ENCODE measurements around the gene LPIN2. TPM values are rescaled to one million over a fixed set of nuclear protein-coding genes. Genes with fewer than 3 reads are reported as not detected.

Gene LPIN2
- total and polyA plus RNA-seq, 2 of the 13 experiments (the other 11 are each of a cell fraction or from before 2014, with no cell fraction given) = 46.0 to 119 TPM

DNA sequence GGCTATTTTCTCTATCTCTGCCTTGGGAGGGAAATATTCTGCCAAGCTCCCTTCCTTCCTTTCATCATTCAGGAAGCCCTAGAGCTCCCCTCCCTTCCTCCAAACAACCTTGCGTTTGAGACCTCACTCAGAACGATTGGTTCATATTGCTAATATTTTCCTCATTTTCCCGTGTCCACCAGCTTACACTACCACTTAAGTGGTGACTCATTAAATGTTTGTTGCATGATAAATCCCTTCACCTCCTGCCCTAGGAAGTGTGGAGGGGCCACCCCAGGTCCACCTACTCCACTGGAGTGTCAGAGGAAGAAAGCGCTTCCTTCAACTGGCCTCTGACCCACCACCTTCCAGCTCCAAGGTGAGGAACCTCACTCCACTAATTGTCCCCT is 2.3 kb upstream of the LPIN2 start (continued):
- TF ChIP-seq, protein P1, sequence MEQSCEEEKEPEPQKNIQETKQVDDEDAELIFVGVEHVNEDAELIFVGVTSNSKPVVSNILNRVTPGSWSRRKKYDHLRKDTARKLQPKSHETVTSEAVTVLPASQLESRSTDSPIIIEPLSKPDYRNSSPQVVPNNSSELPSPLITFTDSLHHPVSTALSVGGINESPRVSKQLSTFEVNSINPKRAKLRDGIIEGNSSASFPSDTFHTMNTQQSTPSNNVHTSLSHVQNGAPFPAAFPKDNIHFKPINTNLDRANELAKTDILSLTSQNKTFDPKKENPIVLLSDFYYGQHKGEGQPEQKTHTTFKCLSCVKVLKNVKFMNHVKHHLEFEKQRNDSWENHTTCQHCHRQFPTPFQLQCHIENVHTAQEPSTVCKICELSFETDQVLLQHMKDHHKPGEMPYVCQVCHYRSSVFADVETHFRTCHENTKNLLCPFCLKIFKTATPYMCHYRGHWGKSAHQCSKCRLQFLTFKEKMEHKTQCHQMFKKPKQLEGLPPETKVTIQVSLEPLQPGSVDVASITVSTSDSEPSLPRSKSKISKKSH (CRISPR knock-in tag; IDR thresholded peaks at IDR 0.05; ENCODE audit: borderline replicate concordance) = no peak
- TF ChIP-seq, protein P2, sequence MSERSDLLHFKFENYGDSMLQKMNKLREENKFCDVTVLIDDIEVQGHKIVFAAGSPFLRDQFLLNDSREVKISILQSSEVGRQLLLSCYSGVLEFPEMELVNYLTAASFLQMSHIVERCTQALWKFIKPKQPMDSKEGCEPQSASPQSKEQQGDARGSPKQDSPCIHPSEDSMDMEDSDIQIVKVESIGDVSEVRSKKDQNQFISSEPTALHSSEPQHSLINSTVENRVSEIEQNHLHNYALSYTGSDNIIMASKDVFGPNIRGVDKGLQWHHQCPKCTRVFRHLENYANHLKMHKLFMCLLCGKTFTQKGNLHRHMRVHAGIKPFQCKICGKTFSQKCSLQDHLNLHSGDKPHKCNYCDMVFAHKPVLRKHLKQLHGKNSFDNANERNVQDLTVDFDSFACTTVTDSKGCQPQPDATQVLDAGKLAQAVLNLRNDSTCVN (CRISPR knock-in tag; IDR thresholded peaks at IDR 0.05; ENCODE audit: borderline replicate concordance) = no peak
- no peak for TF ChIP-seq ZNF253 (CRISPR knock-in tag; IDR thresholded peaks at IDR 0.05; ENCODE audit: borderline replicate concordance)
- TF ChIP-seq, protein P3, sequence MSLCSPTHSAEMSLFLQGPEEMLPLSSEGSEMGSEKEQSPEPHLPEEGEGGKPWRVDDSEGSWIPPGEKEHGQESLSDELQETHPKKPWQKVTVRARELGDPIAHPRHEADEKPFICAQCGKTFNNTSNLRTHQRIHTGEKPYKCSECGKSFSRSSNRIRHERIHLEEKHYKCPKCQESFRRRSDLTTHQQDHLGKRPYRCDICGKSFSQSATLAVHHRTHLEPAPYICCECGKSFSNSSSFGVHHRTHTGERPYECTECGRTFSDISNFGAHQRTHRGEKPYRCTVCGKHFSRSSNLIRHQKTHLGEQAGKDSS (CRISPR knock-in tag; IDR thresholded peaks at IDR 0.05; ENCODE audit: borderline replicate concordance, low read depth) = no peak
- TF ChIP-seq ZFAT (CRISPR knock-in tag; conservative IDR thresholded peaks at IDR 0.05) = no peak
- TF ChIP-seq NFRKB (IDR thresholded peaks at IDR 0.05) = no peak
- TF ChIP-seq NCOA1 (CRISPR knock-in tag; IDR thresholded peaks at IDR 0.05) = no peak
- TF ChIP-seq, protein P4, sequence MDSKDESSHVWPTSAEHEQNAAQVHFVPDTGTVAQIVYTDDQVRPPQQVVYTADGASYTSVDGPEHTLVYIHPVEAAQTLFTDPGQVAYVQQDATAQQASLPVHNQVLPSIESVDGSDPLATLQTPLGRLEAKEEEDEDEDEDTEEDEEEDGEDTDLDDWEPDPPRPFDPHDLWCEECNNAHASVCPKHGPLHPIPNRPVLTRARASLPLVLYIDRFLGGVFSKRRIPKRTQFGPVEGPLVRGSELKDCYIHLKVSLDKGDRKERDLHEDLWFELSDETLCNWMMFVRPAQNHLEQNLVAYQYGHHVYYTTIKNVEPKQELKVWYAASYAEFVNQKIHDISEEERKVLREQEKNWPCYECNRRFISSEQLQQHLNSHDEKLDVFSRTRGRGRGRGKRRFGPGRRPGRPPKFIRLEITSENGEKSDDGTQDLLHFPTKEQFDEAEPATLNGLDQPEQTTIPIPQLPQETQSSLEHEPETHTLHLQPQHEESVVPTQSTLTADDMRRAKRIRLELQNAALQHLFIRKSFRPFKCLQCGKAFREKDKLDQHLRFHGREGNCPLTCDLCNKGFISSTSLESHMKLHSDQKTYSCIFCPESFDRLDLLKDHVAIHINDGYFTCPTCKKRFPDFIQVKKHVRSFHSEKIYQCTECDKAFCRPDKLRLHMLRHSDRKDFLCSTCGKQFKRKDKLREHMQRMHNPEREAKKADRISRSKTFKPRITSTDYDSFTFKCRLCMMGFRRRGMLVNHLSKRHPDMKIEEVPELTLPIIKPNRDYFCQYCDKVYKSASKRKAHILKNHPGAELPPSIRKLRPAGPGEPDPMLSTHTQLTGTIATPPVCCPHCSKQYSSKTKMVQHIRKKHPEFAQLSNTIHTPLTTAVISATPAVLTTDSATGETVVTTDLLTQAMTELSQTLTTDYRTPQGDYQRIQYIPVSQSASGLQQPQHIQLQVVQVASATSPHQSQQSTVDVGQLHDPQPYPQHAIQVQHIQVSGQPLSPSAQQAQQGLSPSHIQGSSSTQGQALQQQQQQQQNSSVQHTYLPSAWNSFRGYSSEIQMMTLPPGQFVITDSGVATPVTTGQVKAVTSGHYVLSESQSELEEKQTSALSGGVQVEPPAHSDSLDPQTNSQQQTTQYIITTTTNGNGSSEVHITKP (CRISPR knock-in tag; IDR thresholded peaks at IDR 0.05; ENCODE audit: low read depth) = no peak
- TF ChIP-seq, protein P5, sequence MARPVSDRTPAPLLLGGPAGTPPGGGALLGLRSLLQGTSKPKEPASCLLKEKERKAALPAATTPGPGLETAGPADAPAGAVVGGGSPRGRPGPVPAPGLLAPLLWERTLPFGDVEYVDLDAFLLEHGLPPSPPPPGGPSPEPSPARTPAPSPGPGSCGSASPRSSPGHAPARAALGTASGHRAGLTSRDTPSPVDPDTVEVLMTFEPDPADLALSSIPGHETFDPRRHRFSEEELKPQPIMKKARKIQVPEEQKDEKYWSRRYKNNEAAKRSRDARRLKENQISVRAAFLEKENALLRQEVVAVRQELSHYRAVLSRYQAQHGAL (CRISPR knock-in tag; IDR thresholded peaks at IDR 0.05; ENCODE audit: not compliant biosample characterization) = no peak
- no peak for TF ChIP-seq KAT8 (CRISPR knock-in tag; IDR thresholded peaks at IDR 0.05)
- no peak for TF ChIP-seq SRSF4 (IDR thresholded peaks at IDR 0.05; ENCODE audit: low read depth, low read length, poor library complexity, severe bottlenecking)
- TF ChIP-seq ZNF335 (CRISPR knock-in tag; IDR thresholded peaks at IDR 0.05) = no peak
- no peak for TF ChIP-seq NR1H2 (CRISPR knock-in tag; IDR thresholded peaks at IDR 0.05; ENCODE audit: borderline replicate concordance, low read depth)
- TF ChIP-seq, protein P6, sequence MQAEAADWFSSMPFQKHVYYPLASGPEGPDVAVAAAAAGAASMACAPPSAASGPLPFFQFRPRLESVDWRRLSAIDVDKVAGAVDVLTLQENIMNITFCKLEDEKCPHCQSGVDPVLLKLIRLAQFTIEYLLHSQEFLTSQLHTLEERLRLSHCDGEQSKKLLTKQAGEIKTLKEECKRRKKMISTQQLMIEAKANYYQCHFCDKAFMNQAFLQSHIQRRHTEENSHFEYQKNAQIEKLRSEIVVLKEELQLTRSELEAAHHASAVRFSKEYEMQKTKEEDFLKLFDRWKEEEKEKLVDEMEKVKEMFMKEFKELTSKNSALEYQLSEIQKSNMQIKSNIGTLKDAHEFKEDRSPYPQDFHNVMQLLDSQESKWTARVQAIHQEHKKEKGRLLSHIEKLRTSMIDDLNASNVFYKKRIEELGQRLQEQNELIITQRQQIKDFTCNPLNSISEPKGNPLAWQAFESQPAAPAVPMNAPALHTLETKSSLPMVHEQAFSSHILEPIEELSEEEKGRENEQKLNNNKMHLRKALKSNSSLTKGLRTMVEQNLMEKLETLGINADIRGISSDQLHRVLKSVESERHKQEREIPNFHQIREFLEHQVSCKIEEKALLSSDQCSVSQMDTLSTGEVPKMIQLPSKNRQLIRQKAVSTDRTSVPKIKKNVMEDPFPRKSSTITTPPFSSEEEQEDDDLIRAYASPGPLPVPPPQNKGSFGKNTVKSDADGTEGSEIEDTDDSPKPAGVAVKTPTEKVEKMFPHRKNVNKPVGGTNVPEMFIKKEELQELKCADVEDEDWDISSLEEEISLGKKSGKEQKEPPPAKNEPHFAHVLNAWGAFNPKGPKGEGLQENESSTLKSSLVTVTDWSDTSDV (CRISPR knock-in tag; IDR thresholded peaks at IDR 0.05) = no peak
- no peak for TF ChIP-seq NR3C1 (CRISPR knock-in tag; IDR thresholded peaks at IDR 0.05)
- no peak for TF ChIP-seq PCBP1 (IDR thresholded peaks at IDR 0.05; ENCODE audit: borderline replicate concordance, low read depth, low read length)
- no peak for TF ChIP-seq PHF21A (CRISPR knock-in tag; IDR thresholded peaks at IDR 0.05)
- no peak for TF ChIP-seq PRPF4 (IDR thresholded peaks at IDR 0.05; ENCODE audit: low read depth, low read length, poor library complexity, severe bottlenecking)
- TF ChIP-seq TEAD3 (CRISPR knock-in tag; optimal IDR thresholded peaks at IDR 0.05; ENCODE audit: borderline replicate concordance) = peak; percentile 61
- TF ChIP-seq MED8 (CRISPR knock-in tag; IDR thresholded peaks at IDR 0.05; ENCODE audit: insufficient replicate concordance) = no peak

Measured in HepG2 (cell line).